GM23338 (cell line): ENCODE results near the gene FAM13B.

Experiments used
- EZH2phosphoT487 ChIP-seq: fragments of 200-600 bp; sonication (generic); IDR thresholded peaks from one replicate; pipeline ENCODE4 v1.8.1; 2018; ENCODE audit warnings: antibody characterized with exemption; ENCODE audit not compliant: unreplicated experiment
- POLR2AphosphoS5 ChIP-seq: IDR thresholded peaks from 2 replicates; pipeline ENCODE4 v1.6.1; 2016; ENCODE audit warnings: antibody characterized with exemption, low read depth
- STAT1 ChIP-seq: IDR thresholded peaks from one replicate; pipeline ENCODE4 v1.6.1; 2016; ENCODE audit warnings: antibody characterized with exemption; ENCODE audit not compliant: unreplicated experiment
- ZNF114 ChIP-seq: fragments of 250-450 bp; sonication (Bioruptor Pico); IDR thresholded peaks from 2 replicates; pipeline ENCODE4 v1.5.0; 2020; ENCODE audit warnings: mild to moderate bottlenecking, moderate library complexity
- TF ChIP-seq, protein P1 (sequence below), 2 experiments: fragments of 200-600 bp in 1 of 2; sonication (generic) in 1 of 2; conservative IDR thresholded peaks; 2 replicates each; pipeline versions ENCODE4 v1.5.1 to v1.6.1; 2016 to 2017; ENCODE audit warnings: antibody characterized with exemption in 2 of 2, low read depth in 2 of 2, mild to moderate bottlenecking in 2 of 2, moderate library complexity in 1 of 2
- TF ChIP-seq, protein P2 (sequence below): IDR thresholded peaks from one replicate; pipeline ENCODE4 v1.6.1; 2018; ENCODE audit warnings: antibody characterized with exemption; ENCODE audit not compliant: unreplicated experiment
- TF ChIP-seq, protein P3 (sequence below): IDR thresholded peaks from 2 replicates; pipeline ENCODE4 v1.6.1; 2016; ENCODE audit warnings: antibody characterized with exemption

DNA sequence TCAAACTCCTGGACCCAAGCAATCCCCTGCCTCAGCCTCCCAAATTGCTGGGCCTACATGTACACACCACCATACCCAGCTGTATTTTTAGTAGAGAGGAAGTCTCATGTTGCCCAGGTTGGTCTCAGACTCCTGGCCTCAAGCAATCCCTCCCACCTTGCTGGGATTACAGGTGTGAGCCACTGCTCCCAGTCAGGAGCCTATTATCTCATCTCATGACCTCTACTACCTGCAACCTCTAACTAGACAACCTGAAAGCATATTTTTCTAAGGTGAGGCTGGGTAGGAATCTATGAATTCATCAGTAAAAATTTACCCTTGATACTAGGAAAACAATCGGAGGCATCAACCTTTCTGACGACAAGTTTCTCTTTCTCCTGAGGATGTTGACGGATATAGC is 10.0 kb downstream of the FAM13B start:
- TF ChIP-seq, protein P1, sequence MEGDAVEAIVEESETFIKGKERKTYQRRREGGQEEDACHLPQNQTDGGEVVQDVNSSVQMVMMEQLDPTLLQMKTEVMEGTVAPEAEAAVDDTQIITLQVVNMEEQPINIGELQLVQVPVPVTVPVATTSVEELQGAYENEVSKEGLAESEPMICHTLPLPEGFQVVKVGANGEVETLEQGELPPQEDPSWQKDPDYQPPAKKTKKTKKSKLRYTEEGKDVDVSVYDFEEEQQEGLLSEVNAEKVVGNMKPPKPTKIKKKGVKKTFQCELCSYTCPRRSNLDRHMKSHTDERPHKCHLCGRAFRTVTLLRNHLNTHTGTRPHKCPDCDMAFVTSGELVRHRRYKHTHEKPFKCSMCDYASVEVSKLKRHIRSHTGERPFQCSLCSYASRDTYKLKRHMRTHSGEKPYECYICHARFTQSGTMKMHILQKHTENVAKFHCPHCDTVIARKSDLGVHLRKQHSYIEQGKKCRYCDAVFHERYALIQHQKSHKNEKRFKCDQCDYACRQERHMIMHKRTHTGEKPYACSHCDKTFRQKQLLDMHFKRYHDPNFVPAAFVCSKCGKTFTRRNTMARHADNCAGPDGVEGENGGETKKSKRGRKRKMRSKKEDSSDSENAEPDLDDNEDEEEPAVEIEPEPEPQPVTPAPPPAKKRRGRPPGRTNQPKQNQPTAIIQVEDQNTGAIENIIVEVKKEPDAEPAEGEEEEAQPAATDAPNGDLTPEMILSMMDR (conservative IDR thresholded peaks at IDR 0.05; ENCODE audit: low read depth in 2 of 2): no peak
- TF ChIP-seq, protein P2, sequence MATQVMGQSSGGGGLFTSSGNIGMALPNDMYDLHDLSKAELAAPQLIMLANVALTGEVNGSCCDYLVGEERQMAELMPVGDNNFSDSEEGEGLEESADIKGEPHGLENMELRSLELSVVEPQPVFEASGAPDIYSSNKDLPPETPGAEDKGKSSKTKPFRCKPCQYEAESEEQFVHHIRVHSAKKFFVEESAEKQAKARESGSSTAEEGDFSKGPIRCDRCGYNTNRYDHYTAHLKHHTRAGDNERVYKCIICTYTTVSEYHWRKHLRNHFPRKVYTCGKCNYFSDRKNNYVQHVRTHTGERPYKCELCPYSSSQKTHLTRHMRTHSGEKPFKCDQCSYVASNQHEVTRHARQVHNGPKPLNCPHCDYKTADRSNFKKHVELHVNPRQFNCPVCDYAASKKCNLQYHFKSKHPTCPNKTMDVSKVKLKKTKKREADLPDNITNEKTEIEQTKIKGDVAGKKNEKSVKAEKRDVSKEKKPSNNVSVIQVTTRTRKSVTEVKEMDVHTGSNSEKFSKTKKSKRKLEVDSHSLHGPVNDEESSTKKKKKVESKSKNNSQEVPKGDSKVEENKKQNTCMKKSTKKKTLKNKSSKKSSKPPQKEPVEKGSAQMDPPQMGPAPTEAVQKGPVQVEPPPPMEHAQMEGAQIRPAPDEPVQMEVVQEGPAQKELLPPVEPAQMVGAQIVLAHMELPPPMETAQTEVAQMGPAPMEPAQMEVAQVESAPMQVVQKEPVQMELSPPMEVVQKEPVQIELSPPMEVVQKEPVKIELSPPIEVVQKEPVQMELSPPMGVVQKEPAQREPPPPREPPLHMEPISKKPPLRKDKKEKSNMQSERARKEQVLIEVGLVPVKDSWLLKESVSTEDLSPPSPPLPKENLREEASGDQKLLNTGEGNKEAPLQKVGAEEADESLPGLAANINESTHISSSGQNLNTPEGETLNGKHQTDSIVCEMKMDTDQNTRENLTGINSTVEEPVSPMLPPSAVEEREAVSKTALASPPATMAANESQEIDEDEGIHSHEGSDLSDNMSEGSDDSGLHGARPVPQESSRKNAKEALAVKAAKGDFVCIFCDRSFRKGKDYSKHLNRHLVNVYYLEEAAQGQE: no peak
- TF ChIP-seq EZH2phosphoT487 (no peak), ZNF114 (CRISPR knock-in tag) (no peak), POLR2AphosphoS5 (no peak), STAT1 (no peak)
- TF ChIP-seq, protein P3, sequence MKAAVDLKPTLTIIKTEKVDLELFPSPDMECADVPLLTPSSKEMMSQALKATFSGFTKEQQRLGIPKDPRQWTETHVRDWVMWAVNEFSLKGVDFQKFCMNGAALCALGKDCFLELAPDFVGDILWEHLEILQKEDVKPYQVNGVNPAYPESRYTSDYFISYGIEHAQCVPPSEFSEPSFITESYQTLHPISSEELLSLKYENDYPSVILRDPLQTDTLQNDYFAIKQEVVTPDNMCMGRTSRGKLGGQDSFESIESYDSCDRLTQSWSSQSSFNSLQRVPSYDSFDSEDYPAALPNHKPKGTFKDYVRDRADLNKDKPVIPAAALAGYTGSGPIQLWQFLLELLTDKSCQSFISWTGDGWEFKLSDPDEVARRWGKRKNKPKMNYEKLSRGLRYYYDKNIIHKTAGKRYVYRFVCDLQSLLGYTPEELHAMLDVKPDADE: no peak
